A673 (cell line): Measurements from ENCODE around the gene HS3ST6. TPM values are rescaled to one million over a fixed set of nuclear protein-coding genes. Genes with fewer than 3 reads are reported as not detected.
"Not testable (repeated sequence)": the region's sequence is repeated elsewhere in the genome, so short reads cannot be mapped to it uniquely, and the experiment has no call there.

ENCODE experiments used
- BruUV-seq: library from RNA; stranded (reverse); fragments of 400-500 nt; replicated peaks from 2 replicates; lab custom pipeline; 2021; lab: Mats Ljungman, UMichigan
- CTCF ChIA-PET: fragments of 300-600 bp; sonication (Branson Sonifier 250); formaldehyde crosslinking; loops from one replicate; lab custom pipeline; 2022; ENCODE audit warnings: antibody characterized with exemption; lab: Charles Lee
- POLR2A ChIA-PET: fragments of 300-600 bp; sonication (Branson Sonifier 250); formaldehyde crosslinking; loops from one replicate; lab custom pipeline; 2022; ENCODE audit warnings: antibody characterized with exemption; ENCODE audit not compliant: low non-redundant PET; lab: Charles Lee
- DNase-seq: peaks from one replicate; pipeline ENCODE4 v3.0.0-alpha.2; 2015; ENCODE audit warnings: low spot score
- H3K27ac ChIP-seq: fragments of 200-600 bp; sonication (generic); 2 replicates; pipeline ENCODE4 v1.5.1; 2016; ENCODE audit warnings: mixed run types, low read depth, mild to moderate bottlenecking, mixed read lengths, antibody characterized with exemption, low read length; ENCODE audit not compliant: poor library complexity, severe bottlenecking
- H3K27me3 ChIP-seq: fragments of 200-600 bp; sonication (generic); replicated peaks from 2 replicates; pipeline ENCODE4 v1.6.1; 2017; ENCODE audit warnings: mixed run types, low read depth, mild to moderate bottlenecking, mixed read lengths, antibody characterized with exemption, low read length; ENCODE audit not compliant: insufficient read depth, poor library complexity
- H3K36me3 ChIP-seq: fragments of 200-600 bp; sonication (generic); 2 replicates; pipeline ENCODE4 v1.6.1; 2016; ENCODE audit warnings: mixed run types, mild to moderate bottlenecking, mixed read lengths, antibody characterized with exemption, low read length; ENCODE audit not compliant: insufficient read depth, poor library complexity, severe bottlenecking
- H3K4me1 ChIP-seq: fragments of 200-600 bp; sonication (generic); 2 replicates; pipeline ENCODE4 v1.6.1; 2017; ENCODE audit warnings: mixed run types, mild to moderate bottlenecking, mixed read lengths, antibody characterized with exemption, low read length; ENCODE audit not compliant: insufficient read depth, poor library complexity, severe bottlenecking
- H3K4me3 ChIP-seq: fragments of 200-600 bp; sonication (generic); 2 replicates; pipeline ENCODE4 v1.5.1; 2016; ENCODE audit warnings: low read depth, mixed run types, mild to moderate bottlenecking, mixed read lengths, low read length; ENCODE audit not compliant: poor library complexity, severe bottlenecking
- H3K9me3 ChIP-seq: fragments of 200-600 bp; sonication (generic); 2 replicates; pipeline ENCODE4 v1.6.1; 2016; ENCODE audit warnings: mixed run types, low read depth, mild to moderate bottlenecking, mixed read lengths, antibody characterized with exemption, low read length; ENCODE audit not compliant: poor library complexity, severe bottlenecking
- CTCF ChIP-seq: fragments of 300-800, 200-600 bp; sonication (generic); conservative IDR thresholded peaks from 2 replicates; pipeline ENCODE4 v1.5.1; 2017; ENCODE audit warnings: low read depth, mild to moderate bottlenecking, antibody characterized with exemption, low read length, moderate library complexity, mixed read lengths
- EZH2 ChIP-seq: fragments of 200-600 bp; sonication (generic); IDR thresholded peaks from 2 replicates; pipeline ENCODE4 v1.6.1; 2017; ENCODE audit warnings: borderline replicate concordance, low read depth, mild to moderate bottlenecking, mixed read lengths, antibody characterized with exemption, low read length; ENCODE audit not compliant: poor library complexity, severe bottlenecking
- intact Hi-C: fragments of 100-400 bp; cut with micrococcal nuclease; formaldehyde crosslinking; loops from one replicate; pipeline ENCODE4 v1.10.0; 2022; ENCODE audit not compliant: unreplicated experiment
- total RNA-seq: library from RNA; stranded (reverse); gene quantifications from 2 replicates; pipeline ENCODE4 v1.2.3, GENCODE V29; 2021

HS3ST6 gene
- total RNA-seq, 1 experiment from 2014 or later, result not detected

GRCh38 chr16:1958715-1959268 is 40.6 kb upstream of the HS3ST6 start:
- intact Hi-C loops, result no loop called here
- Histone ChIP-seq H3K27me3 (no peaks in the 10 kb centered on the region), H3K4me3 (peak overlapping the region; percentile 88), H3K36me3 (peaks cover 23% of the 10 kb centered on the region), H3K9me3 (no peaks in the 10 kb centered on the region), H3K4me1 (peaks cover 16% of the 10 kb centered on the region), H3K27ac (no peak overlapping the region)
- ChIA-PET CTCF (no interaction called here), POLR2A (no interaction called here)
- no peak for DNase-seq
- BruUV-seq, result no TSS peak
- TF ChIP-seq CTCF, result no peak
- no peak for TF ChIP-seq EZH2

DNA sequence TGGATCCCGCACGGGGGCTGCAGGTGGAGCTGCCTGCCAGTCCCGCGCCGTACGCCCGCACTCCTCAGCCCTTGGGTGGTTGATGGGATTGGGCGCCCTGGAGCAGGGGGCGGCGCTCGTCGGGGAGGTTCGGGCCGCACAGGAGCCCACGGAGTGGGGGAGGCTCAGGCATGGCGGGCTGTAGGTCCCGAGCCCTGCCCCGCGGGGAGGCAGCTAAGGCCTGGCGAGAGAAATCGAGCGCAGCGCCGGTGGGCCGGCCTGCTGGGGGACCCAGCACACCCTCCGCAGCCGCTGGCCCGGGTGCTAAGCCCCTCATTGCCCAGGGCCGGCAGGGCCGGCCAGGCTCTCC is 39.9 kb upstream of the HS3ST6 start:
- H3K27me3 ChIP-seq, DNase-seq, H3K27ac ChIP-seq, H3K9me3 ChIP-seq, BruUV-seq, intact Hi-C loops, POLR2A ChIA-PET, H3K4me3 ChIP-seq, CTCF ChIA-PET: not testable (repeated sequence)
- Histone ChIP-seq H3K36me3 (peaks cover 16% of the 10 kb centered on the region), H3K4me1 (peaks cover 16% of the 10 kb centered on the region)

GRCh38 chr16:1957434-1958142 is 39.4 kb upstream of the HS3ST6 start:
- BruUV-seq, POLR2A ChIA-PET, H3K4me3 ChIP-seq, intact Hi-C loops, H3K27me3 ChIP-seq, H3K9me3 ChIP-seq, DNase-seq, H3K27ac ChIP-seq, CTCF ChIA-PET: not testable (repeated sequence)
- peaks cover 11% of the 10 kb centered on the region for H3K36me3 ChIP-seq
- H3K4me1 ChIP-seq, result peaks cover 16% of the 10 kb centered on the region

GRCh38 chr16:1953734-1954133 is 35.5 kb upstream of the HS3ST6 start:
- Histone ChIP-seq H3K36me3 (no peaks in the 10 kb centered on the region), H3K4me1 (peaks cover under 1% of the 10 kb centered on the region), H3K27me3 (no peaks in the 10 kb centered on the region), H3K4me3 (no peak overlapping the region), H3K9me3 (no peaks in the 10 kb centered on the region), H3K27ac (no peak overlapping the region)
- DNase-seq, result no peak
- TF ChIP-seq CTCF (no peak), EZH2 (no peak)
- CTCF ChIA-PET, result no interaction called here
- intact Hi-C loops, result no loop called here
- POLR2A ChIA-PET, result no interaction called here
- BruUV-seq, result no TSS peak
